GM19467 (cell line): ENCODE results near the gene PTPN5.

Experiments
- ATAC-seq: cut with Tn5 transposase; IDR thresholded peaks from one replicate; pipeline ENCODE4 v1.9.1; 2021; ENCODE audit warnings: mild to moderate bottlenecking, moderate library complexity; ENCODE audit not compliant: unreplicated experiment

PTPN5 gene

DNA sequence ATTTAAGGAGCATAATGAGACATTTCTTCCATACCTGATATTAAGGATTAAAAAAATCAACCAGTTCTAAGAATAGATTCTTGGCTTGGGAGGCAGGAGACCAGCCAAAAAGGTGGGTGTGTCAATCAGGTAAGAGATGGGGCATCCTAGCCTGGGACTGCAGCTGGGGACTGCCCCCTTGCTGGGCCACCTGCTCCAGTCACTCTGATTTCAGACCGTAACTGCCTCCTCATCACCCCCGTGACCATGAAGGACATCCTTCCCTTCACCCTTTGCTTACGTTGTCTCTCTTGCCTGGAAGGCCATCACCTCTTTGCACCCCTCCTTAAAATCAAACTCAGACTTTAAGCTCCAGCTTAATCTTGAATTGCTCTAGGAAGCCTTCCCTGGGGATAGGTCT is 17.9 kb downstream of the PTPN5 start:
- ATAC-seq = no peak

DNA sequence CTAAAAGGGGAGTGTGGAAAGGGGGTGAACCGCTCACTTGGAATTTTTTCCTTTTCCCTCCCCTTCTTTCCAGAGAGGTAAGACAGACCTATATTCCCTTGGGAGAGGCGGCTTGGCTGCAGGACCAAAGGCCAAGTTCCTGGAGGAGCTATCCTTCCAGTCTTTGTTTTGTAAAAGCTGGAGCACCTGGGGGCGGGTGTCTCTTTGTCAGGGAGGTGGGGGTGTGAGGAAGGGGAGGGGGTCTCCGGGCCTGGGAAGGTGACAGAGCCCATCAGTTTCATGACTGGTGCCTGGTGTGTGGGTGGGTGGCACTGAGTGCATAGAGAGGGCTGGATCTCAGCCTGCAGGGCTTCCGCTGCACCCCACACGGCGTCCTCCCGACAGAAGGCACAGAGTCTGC is 18.5 kb downstream of the PTPN5 start:
- ATAC-seq = no peak

DNA sequence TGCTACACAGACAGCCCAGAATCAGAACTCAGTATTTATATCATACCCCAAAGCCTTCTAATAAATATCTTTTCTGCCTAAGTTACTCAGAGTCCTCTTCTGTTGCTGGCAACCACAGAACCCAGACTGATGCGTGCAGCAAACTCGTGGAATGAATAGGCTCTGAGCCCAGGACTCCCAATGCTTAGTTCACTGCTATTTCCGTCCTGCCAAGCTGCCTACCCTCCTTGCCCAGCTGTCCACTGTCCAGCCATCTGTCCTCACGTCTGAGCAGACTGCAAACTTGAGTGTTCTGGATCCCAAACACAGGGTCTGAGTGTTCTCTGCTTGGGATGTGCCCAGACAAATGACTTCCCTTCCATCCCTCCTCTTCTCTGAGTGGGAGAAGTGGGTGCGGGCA is 19.4 kb downstream of the PTPN5 start:
- no peak for ATAC-seq

DNA sequence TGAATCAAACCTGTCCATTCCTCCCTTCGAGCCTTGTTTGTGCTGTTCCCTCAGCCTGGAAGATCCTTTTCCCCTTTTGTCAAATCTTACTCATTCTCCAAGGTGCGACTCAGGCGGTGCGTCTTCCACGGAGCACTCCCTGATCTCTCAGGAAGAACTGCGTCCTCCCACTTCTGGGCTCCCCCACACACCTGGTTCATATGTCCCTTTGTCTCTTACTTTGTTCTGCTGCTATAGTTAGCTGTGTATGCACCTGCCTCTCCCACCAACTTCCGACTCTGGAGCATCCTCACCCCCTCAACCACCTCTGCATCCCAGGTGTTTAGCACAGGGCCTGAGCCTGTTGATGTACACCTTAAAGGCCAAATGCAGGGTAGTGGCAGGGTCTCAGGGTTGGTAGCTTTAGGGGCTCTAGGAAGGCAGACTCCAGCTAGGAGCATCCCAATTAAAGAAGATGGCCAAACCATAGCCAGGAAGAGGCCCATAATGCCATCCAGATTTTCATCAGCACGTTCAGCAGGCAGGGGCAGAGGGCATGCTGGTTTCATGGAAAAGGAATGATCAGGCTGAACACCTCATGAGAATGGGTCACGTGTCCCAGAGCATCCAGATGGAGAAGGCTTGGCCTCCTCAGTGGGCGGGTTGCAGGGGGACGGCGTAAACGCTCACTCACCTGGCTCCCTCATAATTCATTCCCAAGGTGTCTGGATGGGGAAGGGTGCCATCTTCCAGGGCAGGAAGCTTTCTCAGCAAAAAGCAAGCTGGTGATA is 20.1 kb downstream of the PTPN5 start:
- no peak for ATAC-seq

DNA sequence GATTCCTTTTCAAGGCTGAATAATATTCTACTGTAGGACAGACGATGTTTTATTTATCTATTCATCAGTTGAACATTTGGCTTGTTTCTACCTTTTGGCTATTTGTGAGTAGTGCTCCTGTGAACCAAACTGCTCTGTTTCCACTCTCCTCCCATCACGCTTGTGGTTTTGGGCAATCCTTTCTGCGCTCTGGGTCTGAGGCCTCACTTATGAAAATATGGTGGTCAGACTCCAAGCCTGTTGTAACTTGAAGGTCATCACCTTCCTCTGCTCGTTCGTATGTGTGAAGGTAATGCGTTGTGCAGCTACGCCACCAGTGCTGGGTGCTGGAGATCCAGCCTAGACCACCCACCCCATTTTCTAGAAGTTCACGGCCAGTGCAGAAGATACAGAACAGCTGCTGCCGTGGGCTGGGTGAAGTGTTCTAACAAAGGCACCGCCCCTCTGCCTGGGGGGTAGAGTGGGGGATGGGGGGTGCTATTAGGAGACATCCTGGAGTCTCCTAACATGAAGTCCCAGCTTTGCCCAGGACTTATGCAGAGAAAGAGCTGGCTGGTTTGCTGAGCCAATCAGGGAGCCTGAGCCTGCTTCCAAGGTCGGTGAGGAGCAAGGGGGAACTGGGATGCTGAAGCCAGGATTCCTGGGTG is 21.0 kb downstream of the PTPN5 start:
- no peak for ATAC-seq

DNA sequence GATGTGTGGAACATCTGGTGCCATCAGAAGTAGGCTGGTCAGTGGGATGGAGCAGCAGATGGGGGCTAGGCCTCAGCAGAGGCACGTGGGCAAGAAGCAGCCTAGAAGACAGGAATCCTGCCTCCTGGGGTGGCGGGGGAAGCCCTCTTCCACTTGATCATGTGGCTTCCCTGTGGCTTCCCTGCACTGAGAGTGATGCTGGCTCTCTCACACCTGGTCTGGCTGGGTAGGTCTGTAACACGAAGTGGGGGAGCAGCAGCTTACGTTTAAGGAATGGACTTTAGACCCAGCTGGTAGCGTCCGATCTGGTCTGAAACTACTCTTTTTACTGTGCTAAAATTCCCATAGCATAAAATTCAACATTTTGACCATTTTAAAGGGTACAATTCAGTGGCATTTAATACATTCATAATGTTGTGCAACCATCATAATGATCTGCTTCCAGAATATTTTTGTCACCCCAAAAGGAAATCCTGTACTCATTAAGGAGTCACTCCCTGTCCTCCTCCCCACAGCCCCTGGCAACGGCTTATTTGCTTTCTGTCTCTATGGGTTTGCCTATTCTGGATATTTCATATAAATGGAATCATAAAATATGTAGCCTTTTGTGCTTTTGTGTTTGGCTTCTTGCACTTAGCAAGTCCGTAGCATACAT is 21.7 kb downstream of the PTPN5 start:
- peak; percentile 66 for ATAC-seq

DNA sequence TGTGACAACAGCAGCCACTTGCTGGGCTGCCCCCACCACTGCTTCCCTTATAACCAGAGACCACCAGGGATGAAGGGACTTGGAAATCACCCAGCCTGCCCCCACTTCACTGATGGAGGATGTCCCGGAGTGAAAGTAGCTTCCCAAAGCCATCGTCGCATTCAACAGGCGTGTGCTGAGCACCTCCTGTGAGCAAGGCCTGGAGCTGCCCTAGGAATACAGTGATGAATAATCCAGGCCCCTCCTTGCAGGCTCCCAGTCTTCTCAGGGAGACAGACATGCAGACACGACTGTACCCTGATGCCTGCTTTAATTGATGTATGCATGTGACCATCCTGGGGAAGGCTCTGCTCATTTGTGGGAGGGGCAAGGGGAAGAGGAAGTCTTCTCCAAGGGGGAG is 22.6 kb downstream of the PTPN5 start:
- ATAC-seq = no peak

DNA sequence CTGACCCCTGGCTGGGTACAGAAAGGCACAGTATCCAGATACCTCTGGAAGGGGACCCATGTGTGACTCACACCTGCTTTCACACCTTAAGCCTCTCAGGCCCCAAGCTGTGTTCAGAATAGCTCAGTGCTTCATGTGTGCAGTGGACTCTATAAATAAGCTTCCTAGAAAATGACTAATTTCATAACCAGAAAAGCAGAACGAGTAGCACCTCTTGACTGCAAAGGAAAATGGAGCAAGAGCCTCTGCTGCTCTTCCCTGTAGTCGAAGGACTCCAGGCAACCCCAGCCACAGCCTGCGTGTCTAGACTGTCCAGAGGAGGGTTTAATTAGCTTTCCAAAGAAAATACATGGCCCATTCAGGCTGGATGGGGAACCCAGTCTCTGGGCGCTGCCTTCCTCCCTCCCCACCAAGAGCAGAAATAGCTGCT is 23.1 kb downstream of the PTPN5 start:
- peak; percentile 62 for ATAC-seq

DNA sequence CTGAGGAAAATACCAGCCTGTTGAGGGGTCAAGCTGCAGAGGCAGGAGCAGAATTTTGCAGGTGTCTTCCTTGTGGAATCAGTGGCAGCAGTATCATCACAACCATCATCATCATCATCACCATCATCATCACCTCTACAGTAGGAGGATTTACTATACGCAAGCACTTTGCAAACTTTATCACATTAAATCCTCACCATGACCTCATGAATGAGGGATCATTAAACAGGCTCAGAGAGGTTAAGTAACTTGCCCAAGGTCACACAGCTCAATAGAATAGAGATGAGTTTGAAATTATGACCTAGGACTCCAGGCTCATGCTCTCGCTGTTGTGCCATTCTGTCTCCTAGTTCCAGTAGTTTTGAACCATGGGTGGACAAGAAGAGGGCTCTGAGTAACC is 25.6 kb downstream of the PTPN5 start:
- ATAC-seq = no peak

DNA sequence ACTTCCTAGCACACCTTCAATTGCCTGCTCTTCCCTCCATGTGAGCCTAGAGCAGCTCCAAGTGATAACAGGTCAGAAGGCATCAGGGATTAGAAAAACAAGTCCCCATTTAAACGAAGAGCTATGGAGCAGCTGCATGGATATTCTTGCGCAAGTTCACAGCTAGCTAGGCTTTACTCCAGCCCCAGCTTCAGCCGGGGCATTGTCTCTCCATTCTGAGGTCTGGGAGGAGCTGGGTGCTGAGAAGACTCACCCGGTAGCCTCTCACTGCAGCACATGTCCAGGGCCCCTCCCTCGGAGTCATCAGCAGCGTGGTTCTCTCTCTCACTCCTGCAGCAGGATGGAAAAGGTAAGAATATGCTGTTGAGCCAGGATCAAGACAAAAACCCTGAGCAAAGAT is 26.0 kb downstream of the PTPN5 start:
- no peak for ATAC-seq

DNA sequence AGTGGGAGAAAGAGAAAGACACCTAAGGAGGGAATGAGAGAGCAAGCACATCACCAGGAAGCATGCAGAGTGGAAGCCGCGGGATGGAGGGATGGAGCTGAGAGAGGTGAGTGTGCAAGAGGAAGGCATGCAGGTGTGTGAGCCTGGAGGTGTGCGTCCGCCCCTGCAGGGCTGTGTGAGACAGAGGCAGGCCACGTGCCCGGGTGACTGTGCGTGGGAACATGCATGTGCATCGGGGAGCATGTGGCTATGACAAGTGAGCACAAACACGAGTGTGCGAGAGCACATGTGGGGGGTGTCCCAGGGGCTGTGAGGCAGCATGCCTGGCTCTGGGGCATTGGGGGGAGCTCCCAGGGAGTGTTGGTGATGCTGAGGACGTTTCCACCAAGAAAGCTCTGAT is 29.9 kb downstream of the PTPN5 start:
- no peak for ATAC-seq

DNA sequence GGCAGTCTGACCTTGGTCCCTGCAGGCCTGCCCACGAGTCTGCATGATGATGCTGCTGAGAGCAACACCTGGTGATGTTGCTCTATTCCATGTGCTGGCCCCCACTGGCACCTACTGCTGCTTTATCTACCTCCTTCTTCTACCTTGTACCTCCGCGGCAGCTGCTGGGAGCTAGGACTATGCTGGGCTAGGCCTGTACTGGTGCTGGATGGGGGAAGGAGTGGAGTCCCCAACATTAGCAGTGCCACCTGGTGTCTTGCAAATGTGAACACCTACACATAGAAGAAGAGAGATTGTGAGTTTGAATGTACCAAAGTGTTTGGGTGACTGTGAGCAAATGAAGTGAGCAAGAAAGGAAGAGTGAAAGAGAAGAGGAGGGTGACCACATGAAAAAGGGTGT is 30.5 kb downstream of the PTPN5 start:
- ATAC-seq = no peak

DNA sequence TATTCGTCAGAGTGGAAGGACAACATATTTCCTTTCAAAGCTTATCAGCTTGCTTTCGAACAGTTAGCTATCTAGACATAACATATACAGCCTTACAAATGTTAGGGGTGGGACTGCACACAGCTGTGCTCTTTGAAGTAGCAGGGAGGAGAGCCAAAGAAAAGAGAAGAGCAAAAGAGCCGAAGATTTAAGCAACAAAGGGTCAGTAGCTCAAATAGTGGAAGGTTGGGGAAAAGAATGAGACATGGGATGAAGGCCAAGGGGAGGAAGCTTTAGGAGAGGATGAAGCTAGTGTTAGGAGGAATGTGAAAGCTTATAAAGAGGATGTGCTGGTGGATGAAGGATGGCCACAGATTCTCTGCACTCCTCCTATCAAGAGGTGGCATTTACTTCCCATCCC is 33.8 kb downstream of the PTPN5 start:
- ATAC-seq = no peak

DNA sequence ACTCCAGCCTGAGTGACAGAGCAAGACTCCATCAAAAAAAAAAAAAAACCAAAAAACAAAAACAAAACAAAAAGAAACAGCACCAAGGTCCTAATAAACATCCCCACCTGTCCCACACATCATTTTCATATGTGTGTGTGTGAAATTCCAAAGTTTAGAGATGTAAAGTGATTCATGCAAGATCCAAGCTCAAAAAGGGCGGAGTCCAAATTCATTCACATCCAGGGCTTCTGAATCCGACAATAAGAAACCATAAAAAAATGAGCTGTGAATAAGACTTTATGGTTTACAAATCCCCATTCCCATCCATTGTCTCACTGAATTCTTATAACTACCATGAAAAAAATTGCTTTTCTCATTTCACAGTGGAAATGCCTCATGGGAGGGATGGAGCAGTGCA is 34.7 kb downstream of the PTPN5 start:
- no peak for ATAC-seq

DNA sequence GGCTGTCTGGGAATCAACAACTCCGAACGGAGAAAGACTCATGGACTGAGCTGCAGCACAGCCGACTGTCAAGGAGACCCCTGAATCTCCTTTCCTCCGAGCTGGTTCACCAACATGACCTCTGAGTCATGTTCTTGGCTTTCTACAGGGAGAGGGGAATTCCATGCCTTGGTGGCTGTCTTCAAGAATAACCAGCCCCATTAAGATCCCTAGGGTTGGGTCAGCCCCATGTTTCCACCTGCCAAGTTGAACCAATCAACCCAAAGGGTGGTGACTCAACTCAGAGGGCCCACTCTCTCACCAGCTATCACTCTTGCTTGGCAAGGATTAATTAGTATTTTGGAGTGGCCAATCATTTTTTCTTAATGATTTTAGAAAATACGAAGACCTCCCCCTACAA is 37.3 kb downstream of the PTPN5 start:
- ATAC-seq = no peak

DNA sequence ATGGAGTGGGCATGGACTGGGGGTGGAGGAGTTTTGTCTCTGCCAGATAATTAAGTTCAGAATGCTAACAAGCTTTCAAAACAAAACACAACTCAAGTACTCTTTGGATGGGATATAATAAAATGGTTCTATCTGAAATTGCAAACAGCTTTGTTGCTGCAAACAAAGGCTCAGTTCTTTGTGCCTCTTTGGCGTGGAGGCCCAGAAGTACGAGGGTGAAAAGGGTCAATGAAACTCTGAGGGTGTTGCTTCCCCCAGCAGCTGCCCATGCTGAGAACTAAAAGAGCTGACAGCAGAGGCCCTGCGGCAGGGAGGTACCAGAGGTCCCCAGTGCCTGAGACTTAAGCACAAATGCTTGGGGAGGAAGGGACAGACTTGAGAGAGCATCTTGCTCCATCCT is 39.1 kb downstream of the PTPN5 start:
- no peak for ATAC-seq

DNA sequence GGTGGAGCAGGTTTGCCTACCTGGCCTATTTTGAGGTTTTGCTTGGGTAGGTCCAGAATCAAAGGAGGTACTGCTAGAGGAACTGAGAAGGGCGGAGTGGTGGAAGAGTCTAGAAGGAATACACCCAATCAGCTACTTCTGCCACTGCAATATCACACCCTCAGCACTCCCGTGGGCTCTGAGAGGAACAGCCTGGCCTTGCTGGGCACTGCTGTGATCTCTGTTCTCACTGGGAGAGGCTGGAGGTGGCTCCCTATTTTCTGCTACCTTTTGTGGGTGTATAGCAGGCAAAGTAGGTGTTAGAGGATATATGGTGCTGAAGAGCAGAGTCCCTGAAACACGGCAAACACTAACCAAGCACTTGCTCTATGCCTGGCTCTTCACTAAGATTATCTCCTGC is 40.7 kb downstream of the PTPN5 start:
- ATAC-seq = no peak

DNA sequence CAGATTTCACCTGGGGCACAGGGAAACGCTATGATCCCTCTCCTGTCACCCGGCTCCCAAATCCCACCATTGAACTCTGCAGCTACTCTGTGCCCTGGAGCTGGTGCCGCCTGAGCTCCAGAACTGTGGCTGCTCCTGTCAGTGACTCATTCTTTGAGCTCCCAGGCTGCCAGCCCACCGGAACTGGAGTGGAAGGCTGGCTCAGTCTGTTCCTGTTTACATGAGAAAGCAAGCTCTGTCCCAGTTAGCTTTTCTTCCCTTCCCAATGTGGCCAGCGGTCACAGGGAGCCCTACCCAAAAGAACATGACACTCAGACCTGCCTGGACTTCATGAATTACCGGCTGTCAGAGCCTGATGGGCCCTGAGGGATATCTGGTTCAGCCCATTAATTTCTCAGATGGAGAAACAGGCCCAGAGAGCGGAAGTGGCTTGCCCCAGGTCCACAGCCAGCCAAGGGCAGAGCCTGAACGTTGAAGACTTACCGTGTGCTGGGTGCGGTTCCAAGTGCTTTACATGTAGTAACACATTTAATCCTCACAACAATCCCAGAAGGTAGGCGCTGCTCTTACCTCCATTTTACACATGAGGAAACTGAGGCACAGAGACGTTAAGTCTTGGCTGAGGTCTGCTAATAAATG is 41.8 kb downstream of the PTPN5 start:
- no peak for ATAC-seq

DNA sequence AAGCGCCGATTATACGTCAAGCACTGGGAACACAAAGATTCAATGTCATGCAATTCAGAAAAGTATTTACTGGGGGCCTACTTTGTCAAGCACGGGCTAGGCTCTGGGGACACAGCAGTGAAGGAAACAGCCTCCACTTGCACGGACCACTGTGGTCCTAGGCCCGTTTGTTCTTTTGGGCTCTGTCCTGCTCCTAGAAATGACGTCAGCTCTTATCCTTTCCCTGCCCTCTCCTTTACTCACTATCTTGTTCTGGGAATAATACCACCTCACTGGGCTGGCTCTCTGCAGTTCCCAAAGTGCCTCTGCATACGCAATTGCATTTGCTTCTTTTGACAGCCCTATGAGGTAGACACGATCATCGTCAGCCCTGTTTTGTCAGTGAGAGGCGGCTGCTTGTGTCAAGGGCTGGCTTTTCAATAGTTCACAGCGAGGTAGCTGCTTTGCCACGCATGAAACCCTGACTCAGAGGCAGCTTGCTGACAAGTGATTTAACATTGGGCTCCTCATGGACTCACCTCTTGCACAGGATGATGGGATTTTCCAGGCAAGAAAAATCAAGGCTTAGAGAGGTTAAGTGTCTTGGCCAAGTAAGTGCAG is 42.7 kb downstream of the PTPN5 start:
- no peak for ATAC-seq

DNA sequence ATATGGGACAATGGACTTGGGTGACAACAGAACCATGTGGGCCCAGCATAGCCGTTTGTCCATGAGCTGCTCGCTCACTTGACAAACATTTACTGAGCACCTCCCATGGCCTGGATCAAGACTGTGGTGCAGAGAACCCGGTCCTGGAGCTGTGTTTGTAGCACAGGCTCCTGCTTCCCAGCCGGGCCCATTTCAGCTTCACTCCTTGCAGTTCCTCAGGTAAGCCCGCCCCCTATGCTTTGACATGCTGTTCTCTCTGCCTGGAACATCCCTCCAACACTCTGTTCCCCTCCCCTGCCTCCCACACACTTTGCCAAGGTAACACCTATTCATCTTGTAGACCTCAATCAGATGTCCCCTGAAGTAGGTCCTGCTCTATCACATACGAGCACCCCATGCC is 46.3 kb downstream of the PTPN5 start:
- no peak for ATAC-seq

DNA sequence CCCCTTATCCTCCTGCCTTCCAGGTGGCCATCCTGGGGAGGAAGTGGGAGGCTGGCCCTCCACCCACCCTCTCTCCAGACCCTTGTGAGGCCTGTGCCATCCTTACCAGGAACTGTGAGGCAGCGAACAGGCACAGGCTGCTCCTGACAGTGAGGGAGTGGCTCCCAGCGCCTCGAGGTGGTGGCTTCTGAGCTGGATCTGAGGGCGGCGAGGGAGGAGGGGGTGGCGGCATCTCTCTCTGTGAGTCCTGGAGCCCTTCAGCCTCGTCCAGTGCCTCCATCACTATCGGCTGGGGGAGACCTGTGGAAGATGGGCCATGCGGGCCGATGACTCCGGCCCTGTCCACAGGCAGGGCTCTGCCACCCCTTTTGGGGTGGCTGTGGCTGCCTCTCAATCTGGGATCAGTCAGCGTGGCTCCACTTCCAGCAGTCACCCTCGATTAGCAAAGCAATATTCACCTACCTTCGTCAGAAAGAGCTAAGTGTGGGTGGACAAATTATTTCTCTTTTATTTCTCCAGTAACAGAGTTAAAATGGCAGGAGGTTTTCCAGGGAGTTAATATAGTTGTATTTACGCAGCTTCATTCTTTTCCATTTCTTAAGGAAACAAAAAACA is 47.6 kb downstream of the PTPN5 start:
- no peak for ATAC-seq
